WI38 (cell line): ENCODE measurements around the gene SNW1.

Source experiments
- H3K4me3 ChIP-seq: 2 replicates; pipeline ENCODE4 v1.5.1; 2011; ENCODE audit warnings: low read depth, mild to moderate bottlenecking, control low read depth, low read length
- CTCF ChIP-seq: IDR thresholded peaks from 2 replicates; pipeline ENCODE4 v1.5.1; 2012; ENCODE audit warnings: low read depth, mild to moderate bottlenecking, control low read depth, low read length

The SNW1 gene

GRCh38 chr14:77674931-77675330 is 86.0 kb downstream of the SNW1 start:
- no peak for TF ChIP-seq CTCF
- H3K4me3 ChIP-seq: no peak overlapping the region

- H3K4me3 ChIP-seq: no peak overlapping the region
Observed at GRCh38 chr14:77673193-77673592, 87.8 kb downstream of the SNW1 start.

More at GRCh38 chr14:77673193-77673592, 87.8 kb downstream of the SNW1 start:
- no peak for TF ChIP-seq CTCF
